Heart left ventricle (tissue), 13 donors: ENCODE results near the gene FAM83B.

Experiments used
- CTCF ChIP-seq, 12 donors: fragments of 200-600 bp; sonication (generic) in 4 of 12; IDR thresholded peaks; one replicate each; pipeline versions ENCODE4 v1.5.0 to v1.8.0; 2018 to 2022; ENCODE audit warnings: antibody characterized with exemption in 12 of 12, mild to moderate bottlenecking in 5 of 12
- POLR2A ChIP-seq, 2 donors: fragments of 450-650 bp; IDR thresholded peaks; one replicate each; pipeline ENCODE4 v1.6.1; 2017; ENCODE audit warnings: antibody characterized with exemption in 2 of 2, mild to moderate bottlenecking in 2 of 2, moderate library complexity in 2 of 2
- donor health status: ischemic (EF 13 %, LVEDD 7.1; RV severe dilation, severe dysfunction).
- donor health status: DM: no; HTN: yes; CAD: no.
- donor health status: DM: no; HTN: no; CAD: no.
- donor health status: ischemic (EF 25% LVEDD 6.9; RV normal size, moderate dysfunction).
- donor health status: ischemic (EF 25% LVEDD 5.7; RV mildly dilated, moderate dysfunction).
- donor health status: ischemic (EF 35%, LVEDD 5.7; RV mildly dilated, moderate dysfunction).
- donor health status: nonischemic (EF 11% LVEDD 7.7; RV severe dilation, severe dysfunction).
- donor health status: DM: yes; HTN: yes; CAD: no.
- donor health status: PGD.
- donor health status: ischemic (EF 29% LVEDD 5.4; RV normal size, mild dysfunction).
- donor health status: nonischemic (EF 23%, LVEDD 6.1; RV moderate dilation, normal function).

GRCh38 chr6:54980511-54981275 lies 134.1 kb downstream of the FAM83B start:
- TF ChIP-seq POLR2A (IDR thresholded peaks at IDR 0.05) = no peak
- no peak for TF ChIP-seq CTCF (IDR thresholded peaks at IDR 0.05)
